NCI-H510A treated with DMSO at 0.1 percent for 48 hours (cell line): Measurements from ENCODE around the gene TDP2.
"Not testable (repeated sequence)": the region's sequence is repeated elsewhere in the genome, so short reads cannot be mapped to it uniquely, and the experiment has no call there.

Experiments
- DNase-seq: peaks from one replicate; lab custom pipeline; 2025; lab: John Stamatoyannopoulos, UW

TDP2 gene

GRCh38 chr6:24646771-24647170 lies 19.9 kb downstream of the TDP2 start:
- no peak for DNase-seq

DNA sequence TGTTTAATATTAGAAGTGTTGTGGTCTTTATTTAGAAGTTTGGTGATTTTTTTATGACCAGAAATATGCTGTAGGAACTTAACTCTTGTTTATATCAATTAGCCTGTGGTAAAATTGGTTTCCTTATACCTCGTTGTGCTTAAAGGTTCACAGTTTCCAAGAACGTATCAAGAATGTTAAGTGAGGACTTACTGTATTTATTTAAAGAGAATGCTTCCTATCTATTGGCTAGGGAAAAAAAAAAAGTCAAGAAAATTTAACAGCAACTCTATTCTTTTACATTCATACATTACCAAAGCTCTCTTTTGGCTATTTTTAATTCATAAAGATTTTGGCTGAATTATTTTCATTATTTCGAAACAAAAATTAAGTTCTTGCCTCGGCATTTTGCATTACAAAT lies 22.3 kb downstream of the TDP2 start:
- no peak for DNase-seq

- DNase-seq, result no peak
Observed at GRCh38 chr6:24643920-24644319, 22.8 kb downstream of the TDP2 start.

- DNase-seq, result no peak
Observed at GRCh38 chr6:24642061-24642460, 24.6 kb downstream of the TDP2 start.

- DNase-seq, result not testable (repeated sequence)
Observed at GRCh38 chr6:24640631-24641030, 26.1 kb downstream of the TDP2 start.

- DNase-seq, result no peak
Observed at GRCh38 chr6:24640166-24640565, 26.5 kb downstream of the TDP2 start.

- DNase-seq, result no peak
Observed at GRCh38 chr6:24636681-24637080, 30.0 kb downstream of the TDP2 start.

DNA sequence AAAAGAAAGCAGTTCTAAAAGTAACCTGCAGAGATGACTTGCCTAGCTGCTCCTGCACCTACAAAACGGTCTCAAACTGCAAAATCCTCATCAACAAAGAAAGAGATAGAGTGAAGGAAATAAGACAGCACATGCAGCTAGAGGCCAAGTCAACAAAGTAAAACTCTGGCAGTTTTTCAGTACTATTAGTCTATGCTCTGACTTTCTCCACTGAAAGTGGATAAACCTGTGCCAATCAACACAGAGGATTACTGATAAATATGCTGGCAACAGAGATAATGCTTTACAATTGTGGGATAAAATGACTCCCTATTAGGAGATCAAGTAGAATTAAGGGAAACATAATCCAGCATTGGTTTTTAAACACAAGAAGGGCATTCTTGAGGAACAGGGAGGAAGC lies 34.1 kb downstream of the TDP2 start:
- no peak for DNase-seq

DNA sequence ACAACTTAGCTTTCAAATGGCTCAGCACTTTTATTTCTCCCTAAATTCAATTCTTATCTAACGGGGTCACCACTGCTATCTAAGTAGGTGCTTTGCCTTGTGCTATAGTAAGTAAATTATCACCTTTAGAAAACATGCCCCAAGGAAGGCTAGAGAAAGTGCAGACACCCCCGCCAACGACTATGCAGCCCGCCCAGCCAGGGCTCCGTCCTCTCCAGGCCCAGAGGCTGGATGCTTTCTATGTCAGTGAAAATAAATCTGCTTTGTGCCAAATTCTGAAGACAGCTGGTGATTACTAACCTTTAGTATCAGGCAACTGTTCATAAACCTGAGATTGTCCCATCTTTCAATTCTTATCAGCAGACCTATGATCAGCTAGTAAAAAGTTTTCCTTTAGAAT lies 35.0 kb downstream of the TDP2 start:
- no peak for DNase-seq

GRCh38 chr6:24630856-24631505 lies 35.7 kb downstream of the TDP2 start:
- DNase-seq, result no peak

GRCh38 chr6:24621626-24622289 lies 44.9 kb downstream of the TDP2 start:
- no peak for DNase-seq

- DNase-seq, result no peak
Observed at GRCh38 chr6:24620637-24621036, 46.1 kb downstream of the TDP2 start.

GRCh38 chr6:24619661-24620060 lies 47.0 kb downstream of the TDP2 start:
- no peak for DNase-seq

DNA sequence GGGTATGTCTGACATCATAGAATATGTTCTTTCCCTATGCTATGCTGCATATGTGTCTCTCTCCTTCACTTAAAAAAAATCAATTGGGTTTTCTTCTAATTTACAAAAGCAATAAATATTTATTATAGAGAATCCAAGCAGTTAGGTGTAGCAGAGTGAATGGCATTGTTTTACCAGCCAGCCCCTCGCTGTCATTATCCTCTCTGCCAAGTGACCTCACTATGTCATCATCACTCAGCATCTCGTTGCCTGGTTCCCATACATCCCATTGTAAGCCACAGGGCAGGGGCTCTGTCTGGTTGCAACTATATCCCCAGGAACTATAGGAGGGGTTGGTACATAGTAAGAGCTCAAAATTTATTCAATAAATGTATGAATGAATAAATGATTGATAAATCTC lies 52.1 kb downstream of the TDP2 start:
- DNase-seq, result no peak

GRCh38 chr6:24614043-24614420 lies 52.7 kb downstream of the TDP2 start:
- DNase-seq, result no peak

GRCh38 chr6:24613361-24614042 lies 53.2 kb downstream of the TDP2 start:
- DNase-seq, result no peak

DNA sequence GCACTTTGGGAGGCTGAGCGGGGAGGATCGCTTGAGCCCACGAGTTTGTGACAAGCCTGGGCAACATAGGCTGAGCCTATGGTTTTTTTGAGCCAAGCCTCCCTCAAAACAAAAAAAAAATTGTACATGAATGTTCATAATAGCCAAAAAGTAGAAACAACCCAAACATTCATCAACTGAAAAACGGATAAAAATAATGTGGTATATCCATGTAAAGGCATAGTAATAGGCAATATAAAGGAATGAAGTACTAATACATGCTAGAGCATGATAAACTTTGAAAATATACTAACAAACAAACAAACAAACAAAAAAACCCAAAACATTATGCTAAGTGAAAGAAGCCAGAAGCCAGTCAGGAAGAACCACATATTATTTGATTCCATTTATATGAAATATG lies 56.0 kb downstream of the TDP2 start:
- no peak for DNase-seq

GRCh38 chr6:24607310-24608105 lies 59.2 kb downstream of the TDP2 start:
- DNase-seq, result no peak

GRCh38 chr6:24606200-24606930 lies 60.3 kb downstream of the TDP2 start:
- DNase-seq, result no peak

GRCh38 chr6:24603241-24603640 lies 63.5 kb downstream of the TDP2 start:
- DNase-seq, result no peak

- no peak for DNase-seq
Observed at GRCh38 chr6:24600903-24601302, 65.8 kb downstream of the TDP2 start.
